Renal cortex interstitium (tissue), 11 donors: Measurements from ENCODE around the gene CFAP58. TPM values are rescaled to one million over a fixed set of nuclear protein-coding genes. Genes with fewer than 3 reads are reported as not detected.
"Not testable (repeated sequence)": the region's sequence is repeated elsewhere in the genome, so short reads cannot be mapped to it uniquely, and the experiment has no call there.

Source experiments
- DNase-seq, 11 donors: peaks; one replicate each; pipeline ENCODE4 v3.0.0-alpha.2; 2013; ENCODE audit warnings: low read depth in 9 of 11, low spot score in 4 of 11; ENCODE audit errors: extremely low read depth in 1 of 11
- polyA plus RNA-seq, 3 donors: library from polyadenylated mRNA; unstranded; fragments of 120-200 nt; gene quantifications; one replicate each; pipeline ENCODE4 v1.2.1, GENCODE V29; 2013; ENCODE audit not compliant: insufficient read length in 3 of 3

CFAP58 gene
- polyA plus RNA-seq, 3 donors, result 0.33 to 0.51 (median 0.47) TPM

GRCh38 chr10:104452977-104453376 lies 99.3 kb downstream of the CFAP58 start:
- DNase-seq, result no peak

- no peak for DNase-seq
Observed at GRCh38 chr10:104456802-104457542, 103.3 kb downstream of the CFAP58 start.

- DNase-seq, result no peak
Observed at GRCh38 chr10:104457543-104457828, 103.9 kb downstream of the CFAP58 start.

GRCh38 chr10:104465575-104465974 lies 111.9 kb downstream of the CFAP58 start:
- DNase-seq, result not testable (repeated sequence)

- DNase-seq, result not testable (repeated sequence)
Observed at GRCh38 chr10:104468818-104469217, 115.2 kb downstream of the CFAP58 start.

- DNase-seq, result no peak
Observed at GRCh38 chr10:104472505-104472904, 118.9 kb downstream of the CFAP58 start.

GRCh38 chr10:104472957-104473745 lies 119.5 kb downstream of the CFAP58 start:
- no peak for DNase-seq

- no peak for DNase-seq
Observed at GRCh38 chr10:104478380-104478779, 124.7 kb downstream of the CFAP58 start.

- peak in 2 of 11 donors; percentile 4 to 20 for DNase-seq
Observed at GRCh38 chr10:104479906-104480593, 126.4 kb downstream of the CFAP58 start.

- DNase-seq, result no peak
Observed at GRCh38 chr10:104480797-104481196, 127.2 kb downstream of the CFAP58 start.

- DNase-seq, result no peak
Observed at GRCh38 chr10:104483582-104483981, 129.9 kb downstream of the CFAP58 start.

- DNase-seq, result no peak
Observed at GRCh38 chr10:104485632-104486031, 132.0 kb downstream of the CFAP58 start.

- no peak for DNase-seq
Observed at GRCh38 chr10:104486803-104487202, 133.2 kb downstream of the CFAP58 start.

GRCh38 chr10:104487794-104488438 lies 134.3 kb downstream of the CFAP58 start:
- DNase-seq, result no peak

GRCh38 chr10:104488439-104488832 lies 134.8 kb downstream of the CFAP58 start:
- no peak for DNase-seq

GRCh38 chr10:104492329-104492940 lies 138.8 kb downstream of the CFAP58 start:
- no peak for DNase-seq

- no peak for DNase-seq
Observed at GRCh38 chr10:104498347-104499081, 144.9 kb downstream of the CFAP58 start.

- DNase-seq, result no peak
Observed at GRCh38 chr10:104501449-104501848, 147.8 kb downstream of the CFAP58 start.
